HG02763 (cell line): ENCODE data around the gene PRR15L.
"Not testable (repeated sequence)": the region's sequence is repeated elsewhere in the genome, so short reads cannot be mapped to it uniquely, and the experiment has no call there.

Experiments
- ATAC-seq: cut with Tn5 transposase; IDR thresholded peaks from one replicate; pipeline ENCODE4 v1.9.1; 2021; ENCODE audit warnings: mild to moderate bottlenecking, moderate library complexity; ENCODE audit not compliant: unreplicated experiment

Gene PRR15L

DNA sequence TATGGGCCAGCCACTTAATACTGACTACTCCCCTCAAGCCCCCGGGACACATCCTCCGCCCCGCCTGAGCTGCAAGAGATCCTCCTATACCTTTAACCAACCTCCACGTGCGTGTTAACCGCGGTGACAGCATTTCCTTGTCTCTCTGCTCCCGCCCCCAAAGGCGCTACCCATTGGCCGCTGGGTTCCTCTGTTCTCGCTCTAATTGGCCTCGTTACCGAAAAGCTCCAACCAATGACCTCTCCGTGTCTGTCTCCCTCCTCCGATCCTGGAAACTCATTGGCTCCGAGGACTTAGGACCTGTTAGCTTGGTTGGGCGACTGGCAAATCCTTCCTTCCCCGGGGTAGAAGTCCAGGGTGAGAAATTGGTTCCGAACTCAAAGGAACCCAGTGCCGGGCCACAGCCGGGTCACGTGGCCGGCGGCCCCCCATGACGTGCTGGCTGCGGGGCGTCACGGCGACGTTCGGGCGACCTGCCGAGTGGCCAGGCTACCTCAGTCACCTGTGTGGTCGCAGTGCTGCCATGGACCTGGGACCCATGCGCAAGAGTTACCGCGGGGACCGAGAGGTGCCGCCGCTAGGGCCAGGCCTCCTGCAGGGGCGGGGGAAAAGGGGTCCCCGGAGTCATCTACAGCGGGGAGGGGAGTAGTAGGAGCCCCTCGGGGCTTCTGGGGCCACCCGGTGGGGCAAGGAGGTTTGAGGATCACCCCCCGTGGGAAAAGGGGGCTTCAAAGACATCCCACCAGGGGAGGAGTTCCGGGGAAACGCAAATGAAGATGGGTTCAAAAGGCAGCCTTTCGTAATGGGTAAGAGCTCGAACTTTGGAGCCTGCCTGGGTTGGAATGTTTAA, 16.2 kb downstream of the PRR15L start, which contains the start of gene PNPO:
Gene PNPO (plus strand): TSS at position 326 of the 850 bp plus-strand sequence. CDS start 105 bp downstream, at position 431.
- peak; percentile 94 for ATAC-seq

DNA sequence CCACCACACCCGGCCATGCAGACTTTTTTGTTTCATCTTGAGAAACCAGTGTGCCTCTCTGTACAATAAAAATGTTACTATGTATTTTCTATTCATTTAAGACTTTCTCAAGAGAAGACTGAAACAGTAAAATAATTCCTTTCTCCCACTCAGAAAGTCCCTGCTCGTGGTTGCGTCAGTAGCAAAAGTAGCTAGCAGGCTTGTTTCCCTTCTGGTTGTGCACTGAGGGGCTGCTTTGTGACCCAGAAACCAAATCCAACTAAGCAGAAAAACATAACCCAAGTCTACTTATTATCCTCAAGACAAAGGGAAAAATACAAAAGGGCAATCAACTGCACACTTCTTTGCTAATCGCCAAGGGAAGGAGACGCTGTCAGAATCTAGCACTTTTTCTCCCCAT, 19.7 kb downstream of the PRR15L start:
- no peak for ATAC-seq

DNA sequence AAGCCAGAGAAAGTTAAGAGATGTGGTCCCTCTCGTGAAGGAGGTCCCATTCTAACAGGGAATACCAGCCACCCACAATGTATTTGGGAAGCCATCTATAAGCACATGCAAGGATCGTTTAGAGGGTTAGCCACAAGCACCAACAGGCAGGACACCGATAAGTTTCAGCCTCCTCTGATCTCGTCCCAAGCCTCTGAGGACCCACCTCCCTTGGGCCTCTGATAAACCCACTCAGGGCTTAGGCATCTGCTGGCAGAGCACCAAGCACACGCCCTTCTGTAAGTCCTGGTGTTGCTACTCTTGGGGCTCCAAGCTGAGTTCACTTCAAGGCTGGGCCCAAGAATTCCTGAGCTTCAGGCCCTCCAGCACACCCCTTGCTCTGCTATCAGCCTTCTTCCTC, 21.7 kb downstream of the PRR15L start:
- ATAC-seq, result no peak

DNA sequence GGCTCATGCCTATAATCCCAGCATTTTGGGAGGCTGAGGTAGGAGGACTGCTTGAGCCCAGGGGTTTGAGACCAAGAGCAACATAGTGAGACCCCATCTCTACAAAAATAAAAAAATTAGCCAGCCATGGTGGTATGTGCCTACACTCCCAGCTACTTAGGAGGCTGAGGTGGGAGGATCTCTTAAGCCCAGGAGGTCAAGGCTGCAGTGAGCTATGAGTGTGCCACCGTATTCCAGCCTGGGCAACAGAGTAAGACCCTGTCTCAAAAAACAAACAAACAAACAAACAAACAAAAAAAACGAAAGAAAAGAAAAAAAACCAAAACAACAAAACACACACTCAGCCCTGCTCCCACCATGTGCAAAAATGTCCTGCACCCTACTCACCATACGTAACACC, 22.2 kb downstream of the PRR15L start:
- not testable (repeated sequence) for ATAC-seq

DNA sequence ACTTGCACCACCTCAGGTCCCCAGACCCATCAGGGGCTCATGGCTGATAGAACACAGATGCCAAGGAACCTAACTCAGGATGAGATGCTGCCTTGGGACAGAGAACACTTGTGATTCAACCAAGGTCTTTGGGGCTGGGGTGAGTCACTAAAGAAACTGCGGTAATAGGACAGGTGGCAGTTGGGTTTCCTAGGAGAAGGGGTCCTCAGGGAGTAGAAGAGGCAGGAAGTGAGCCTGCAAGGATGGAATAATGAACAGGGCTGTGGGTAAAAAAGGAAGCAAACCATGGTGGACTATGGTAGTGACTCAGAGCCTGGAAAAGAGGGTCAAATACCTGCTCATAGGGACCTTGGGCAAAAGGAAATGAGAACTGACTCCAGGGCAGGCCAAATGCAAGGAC, 22.8 kb downstream of the PRR15L start:
- ATAC-seq, result no peak

DNA sequence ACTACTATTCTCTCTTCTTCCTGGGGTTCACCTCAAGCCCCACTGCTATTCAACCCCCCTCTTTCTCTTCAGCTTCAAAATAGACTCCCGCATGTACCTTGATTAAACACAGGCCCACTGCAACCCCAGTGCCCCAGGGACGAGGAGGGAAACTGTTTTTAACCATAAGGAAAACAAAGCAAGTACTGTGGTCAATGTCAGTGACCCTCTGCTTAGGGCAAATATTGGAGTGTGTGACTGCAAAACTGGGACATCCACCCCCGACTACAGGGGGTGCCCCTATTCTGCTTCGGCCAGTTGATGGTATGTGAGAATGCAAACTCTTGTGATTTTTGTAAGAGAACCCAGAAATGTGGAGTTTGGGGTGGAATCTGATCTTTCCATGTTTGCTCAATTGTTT, 25.8 kb downstream of the PRR15L start:
- ATAC-seq, result no peak

DNA sequence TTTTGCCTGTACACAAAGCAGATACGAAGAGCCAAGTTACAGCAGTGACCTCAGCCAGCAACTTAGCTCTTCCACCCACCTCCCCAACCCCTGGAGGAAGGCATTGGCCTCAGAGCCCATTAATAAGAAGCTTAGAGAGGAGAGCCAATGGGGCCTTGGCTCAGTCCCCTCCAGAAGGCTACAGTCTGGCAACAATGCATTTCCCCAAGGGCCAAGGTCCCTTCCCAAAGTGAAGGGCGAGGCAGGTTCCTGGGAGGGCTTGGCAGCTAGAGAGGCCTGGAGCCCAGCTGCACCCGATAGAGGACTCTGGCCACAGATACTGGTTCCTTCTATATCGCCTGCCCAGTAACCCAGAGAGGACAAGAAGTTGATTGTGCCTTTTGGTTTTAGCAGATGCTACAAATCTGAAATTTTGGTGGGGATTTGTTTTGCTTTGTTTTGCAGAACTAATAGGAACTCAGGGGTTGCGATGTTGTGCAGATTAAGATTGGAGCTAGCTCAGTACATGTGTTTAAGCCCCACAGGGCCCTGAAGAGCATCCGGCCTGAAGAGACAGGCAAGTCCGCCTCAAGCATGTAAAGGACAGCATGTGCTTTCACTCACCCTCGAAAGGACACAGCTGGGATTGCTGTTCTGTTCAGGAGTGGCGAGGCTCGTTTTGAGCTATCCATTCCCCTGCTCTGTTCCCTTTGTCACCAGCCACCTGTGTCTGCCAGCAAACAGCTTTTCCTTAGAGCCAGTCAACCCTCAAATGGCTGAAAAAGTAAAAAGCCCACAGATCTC, 28.3 kb downstream of the PRR15L start:
- no peak for ATAC-seq

DNA sequence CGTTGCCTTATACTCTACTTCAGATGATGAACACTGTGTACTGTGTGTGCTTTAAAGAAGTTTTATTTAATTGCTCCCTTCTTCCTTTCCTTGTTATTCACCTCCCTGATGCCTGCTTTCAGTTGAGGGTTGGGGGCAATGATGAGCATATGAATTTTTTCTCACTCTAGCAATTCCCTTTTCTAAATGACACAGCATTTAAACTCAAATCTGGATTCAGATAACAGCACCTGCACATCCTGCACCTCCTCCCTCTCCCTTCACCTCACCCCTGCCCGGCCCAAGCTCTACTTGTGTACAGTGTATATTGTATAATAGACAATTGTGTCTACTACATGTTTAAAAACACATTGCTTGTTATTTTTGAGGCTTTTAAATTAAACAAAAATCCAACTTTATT, 29.3 kb downstream of the PRR15L start:
- ATAC-seq, result no peak

DNA sequence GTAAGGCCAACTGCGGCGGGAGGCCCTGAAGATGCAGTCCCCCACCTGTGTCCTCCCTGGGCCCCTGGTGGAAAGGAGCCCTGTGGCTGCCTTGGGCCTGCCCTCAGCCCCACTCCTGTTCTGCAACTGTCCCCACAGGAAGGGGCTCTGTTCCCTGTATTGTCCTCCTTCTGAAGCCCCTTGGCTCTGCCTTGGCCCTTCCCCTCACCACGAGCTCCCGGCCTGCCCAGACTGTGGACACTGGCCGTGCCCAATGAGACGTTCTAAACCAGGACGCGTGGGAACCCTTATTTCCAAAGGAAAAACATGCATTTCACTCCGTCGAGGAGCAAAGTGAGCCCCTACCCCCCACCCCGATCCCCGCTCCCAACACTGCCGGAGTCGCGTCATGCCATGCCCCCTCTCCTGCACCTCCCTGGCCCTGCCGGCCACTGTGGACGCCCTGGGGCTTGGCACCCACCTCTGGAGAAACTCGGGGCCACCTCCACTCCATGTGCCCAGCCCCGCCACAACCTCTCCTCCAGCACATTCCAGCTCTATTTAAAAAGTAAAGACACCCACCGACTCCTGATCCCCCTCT, 29.8 kb downstream of the PRR15L start:
- ATAC-seq, result no peak

DNA sequence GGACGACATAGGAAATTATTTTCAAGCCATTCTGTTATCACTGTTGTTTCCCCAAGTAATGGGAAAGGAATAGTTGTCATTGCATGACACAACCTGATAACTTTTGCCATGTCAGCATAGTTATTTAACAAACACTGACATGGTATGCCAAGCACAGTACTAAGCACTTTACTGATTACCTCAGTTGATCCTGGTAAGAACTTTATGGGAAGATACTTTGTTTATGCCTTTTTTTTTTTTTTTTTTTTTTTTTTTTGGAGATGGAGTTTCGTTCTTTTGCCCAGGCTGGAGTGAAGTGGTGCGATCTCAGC, 32.0 kb downstream of the PRR15L start:
- ATAC-seq, result no peak

DNA sequence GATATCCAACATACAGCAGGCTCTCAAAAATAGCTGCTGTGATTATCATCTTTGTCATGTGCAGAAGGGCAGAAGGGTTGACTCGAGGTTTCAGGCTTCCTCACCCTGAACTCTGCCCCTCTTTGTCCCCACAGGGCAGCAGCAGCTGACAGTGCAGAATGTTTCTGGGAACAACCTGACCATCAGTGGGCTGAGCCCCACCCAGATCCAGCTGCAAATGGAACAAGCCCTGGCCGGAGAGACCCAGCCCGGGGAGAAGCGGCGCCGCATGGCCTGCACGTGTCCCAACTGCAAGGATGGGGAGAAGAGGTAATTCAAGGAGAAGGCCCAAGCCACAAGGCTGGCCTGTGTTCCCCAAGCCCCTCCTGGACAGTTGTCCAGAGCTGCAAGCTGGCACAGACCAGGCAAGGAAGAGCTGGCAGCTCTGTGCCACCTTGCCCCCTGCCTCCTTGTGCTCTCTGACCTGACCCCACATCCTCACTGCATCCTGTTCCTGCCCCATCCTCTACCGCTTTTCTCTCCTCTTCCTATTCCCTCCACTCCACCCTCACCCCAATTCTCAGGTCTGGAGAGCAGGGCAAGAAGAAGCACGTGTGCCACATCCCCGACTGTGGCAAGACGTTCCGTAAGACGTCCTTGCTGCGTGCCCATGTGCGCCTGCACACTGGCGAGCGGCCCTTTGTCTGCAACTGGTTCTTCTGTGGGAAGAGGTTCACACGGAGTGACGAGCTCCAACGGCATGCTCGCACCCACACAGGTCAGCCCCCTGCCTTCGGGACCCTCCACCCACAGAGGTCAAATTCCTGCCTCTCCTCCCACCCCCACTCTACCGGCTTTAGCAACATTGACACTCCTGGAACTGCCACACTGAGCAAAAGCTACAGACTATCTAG, 32.7 kb downstream of the PRR15L start:
- no peak for ATAC-seq

DNA sequence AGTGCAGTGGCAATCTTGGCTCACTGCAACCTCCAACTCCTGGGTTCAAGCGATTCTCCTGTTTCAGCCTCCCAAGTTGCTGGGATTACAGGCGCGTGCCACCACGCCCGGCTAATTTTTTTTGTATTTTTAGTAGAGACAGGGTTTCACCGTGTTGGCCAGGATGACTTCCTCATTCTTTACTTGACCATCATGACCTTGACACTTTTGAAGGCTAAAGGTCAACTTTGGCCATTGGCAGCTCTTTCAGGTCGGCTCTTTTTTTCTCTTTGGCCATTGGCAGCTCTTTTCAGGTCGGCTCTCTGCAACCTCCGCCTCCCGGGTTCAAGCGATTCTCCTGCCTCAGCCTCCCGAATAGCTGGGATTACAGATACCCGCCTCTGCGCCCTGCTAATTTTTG, 37.8 kb downstream of the PRR15L start:
- not testable (repeated sequence) for ATAC-seq

DNA sequence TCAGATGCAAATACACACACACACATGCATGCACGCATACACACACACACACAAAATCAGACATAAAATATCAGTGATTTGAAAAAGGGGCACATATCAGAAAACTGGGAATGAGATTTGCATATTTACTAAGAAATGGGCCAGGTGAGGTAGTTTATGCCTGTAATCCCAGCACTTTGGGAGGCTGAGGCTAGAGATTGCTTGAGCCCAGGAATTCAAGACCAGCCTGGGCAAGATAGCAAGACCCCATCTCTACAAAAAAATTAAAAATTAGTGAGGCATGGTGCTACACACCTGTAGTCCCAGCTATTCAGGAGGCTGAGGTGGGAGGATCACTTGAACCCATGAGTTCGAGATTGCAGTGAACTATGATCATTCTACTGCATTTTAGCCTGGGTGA, 38.7 kb downstream of the PRR15L start:
- no peak for ATAC-seq

DNA sequence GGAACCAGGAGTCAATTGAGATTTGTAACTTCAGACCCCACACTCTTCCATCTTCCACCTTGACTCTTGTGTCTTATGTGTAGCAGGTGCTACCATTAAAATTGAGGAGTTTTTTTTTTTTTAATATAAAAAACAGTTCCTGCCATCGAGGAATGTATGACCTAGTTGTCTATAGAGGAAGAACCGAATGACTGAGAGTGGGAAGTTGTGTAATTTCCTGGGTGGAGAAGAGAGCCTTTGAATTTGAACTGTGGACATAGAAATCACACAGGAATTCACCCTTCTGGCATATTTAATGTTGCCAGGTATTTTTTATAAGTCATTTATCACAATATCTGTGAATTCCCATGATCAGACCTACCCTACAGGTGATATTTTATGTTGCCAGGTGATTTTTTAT, 39.7 kb downstream of the PRR15L start:
- no peak for ATAC-seq

DNA sequence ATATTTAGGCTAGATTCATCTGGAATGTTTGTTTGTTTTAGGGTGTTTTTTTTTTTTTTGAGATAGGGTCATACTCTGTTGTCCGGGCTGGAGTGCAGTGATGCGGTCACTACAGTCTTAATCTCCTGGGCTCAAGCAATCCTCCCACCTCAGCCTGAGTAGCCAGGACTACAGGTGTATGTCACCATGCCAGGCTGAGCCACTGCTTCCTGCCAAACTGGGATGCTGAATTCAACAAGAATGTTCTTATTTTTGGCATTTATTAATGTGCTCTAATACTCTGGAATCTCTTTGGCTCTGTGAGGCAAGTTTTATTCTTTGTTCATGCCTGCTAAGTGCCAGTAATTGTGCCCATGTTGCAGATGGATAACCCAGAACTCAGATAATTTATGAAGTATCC, 40.1 kb downstream of the PRR15L start:
- no peak for ATAC-seq

DNA sequence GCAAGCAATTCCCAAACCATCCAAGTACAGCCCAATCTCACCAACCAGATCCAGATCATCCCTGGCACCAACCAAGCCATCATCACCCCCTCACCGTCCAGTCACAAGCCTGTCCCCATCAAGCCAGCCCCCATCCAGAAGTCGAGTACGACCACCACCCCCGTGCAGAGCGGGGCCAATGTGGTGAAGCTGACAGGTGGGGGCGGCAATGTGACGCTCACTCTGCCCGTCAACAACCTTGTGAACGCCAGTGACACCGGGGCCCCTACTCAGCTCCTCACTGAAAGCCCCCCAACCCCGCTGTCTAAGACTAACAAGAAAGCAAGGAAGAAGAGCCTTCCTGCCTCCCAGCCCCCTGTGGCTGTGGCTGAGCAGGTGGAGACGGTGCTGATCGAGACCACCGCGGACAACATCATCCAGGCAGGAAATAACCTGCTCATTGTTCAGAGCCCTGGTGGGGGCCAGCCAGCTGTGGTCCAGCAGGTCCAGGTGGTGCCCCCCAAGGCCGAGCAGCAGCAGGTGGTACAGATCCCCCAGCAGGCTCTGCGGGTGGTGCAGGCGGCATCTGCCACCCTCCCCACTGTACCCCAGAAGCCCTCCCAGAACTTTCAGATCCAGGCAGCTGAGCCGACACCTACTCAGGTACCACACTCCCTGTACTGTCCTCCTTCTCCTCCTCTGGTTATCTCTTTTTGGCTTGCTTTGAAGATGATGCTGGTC, 41.0 kb downstream of the PRR15L start:
- ATAC-seq, result no peak

DNA sequence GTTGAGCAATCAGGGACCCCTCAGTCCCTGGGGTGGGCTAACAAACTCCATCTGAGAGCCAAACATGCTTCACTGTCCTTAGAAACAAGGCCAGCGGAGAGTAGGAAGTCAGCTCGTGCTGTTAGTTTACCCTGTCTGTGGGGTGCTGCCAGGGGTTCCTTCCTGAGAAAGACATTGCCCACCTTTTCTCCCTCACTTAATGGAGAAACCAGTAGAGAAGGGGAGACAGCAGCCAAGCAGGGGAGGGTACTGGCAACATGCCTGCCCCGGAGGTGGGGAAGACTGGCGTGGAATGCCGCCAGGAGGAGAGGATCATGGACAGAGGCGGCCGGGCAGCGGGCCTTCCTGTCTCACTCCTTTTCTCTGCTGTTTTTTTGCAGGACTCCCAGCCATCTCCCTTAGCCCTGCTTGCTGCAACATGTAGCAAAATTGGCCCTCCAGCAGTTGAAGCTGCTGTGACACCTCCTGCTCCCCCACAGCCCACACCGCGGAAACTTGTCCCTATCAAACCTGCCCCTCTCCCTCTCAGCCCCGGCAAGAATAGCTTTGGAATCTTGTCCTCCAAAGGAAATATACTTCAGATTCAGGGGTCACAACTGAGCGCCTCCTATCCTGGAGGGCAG, 41.8 kb downstream of the PRR15L start:
- no peak for ATAC-seq

DNA sequence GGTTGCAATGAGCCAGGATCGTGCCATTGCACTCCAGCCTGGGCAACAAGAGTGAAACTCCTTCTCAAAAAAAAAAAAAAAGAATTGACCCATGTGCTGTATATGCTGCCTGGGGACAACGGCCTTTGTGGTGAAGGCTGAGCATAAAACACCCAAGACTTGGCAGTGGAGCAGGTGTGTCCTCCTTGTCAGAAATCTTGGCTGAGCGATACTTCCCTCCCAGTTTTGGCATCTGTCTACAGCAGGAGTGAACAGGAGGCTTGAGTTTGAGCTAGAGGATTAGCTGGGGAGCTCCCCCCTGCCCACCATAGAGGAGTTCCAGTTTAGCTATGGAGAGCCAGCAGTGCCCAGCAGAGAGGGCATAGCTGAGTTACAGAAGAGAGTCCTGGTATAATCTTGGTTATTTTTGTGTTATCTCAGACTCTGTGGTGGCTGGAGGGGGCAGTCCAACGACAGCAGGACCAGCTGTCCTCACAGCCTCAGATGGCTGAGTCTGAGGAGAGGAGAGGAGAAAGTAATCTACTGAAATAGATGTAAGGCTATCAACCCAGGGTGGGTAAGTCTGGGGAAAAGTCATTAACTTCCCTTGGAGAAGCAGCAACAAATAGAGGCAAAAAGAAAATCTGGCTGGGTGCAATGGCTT, 43.3 kb downstream of the PRR15L start:
- ATAC-seq, result no peak

DNA sequence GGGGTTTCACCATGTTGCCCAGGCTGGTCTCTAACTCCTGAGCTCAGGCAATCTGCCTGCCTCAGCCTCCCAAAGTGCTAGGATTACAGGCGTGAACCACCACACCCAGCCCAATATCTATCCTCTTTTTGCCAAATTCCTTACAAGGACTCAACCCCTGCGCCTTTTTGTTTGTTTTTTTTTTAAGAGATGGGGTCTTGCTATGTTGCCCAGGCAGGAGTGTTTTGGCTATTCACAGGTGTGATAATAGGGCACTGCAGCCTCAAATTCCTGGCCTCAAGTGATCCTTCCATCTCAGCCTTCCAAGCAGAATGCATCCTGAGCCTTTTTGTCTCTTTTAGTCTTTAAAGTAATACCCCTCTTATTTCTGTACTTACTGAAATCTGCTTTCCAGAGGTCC, 44.6 kb downstream of the PRR15L start:
- ATAC-seq, result no peak
